NCI-H1417 (cell line): Measurements from ENCODE around the gene VPS50.
A peak's percentile ranks its signal among the peaks of the same experiment; 100 is the strongest.
"Not testable (repeated sequence)": the region's sequence is repeated elsewhere in the genome, so short reads cannot be mapped to it uniquely, and the experiment has no call there.

Experiments
- DNase-seq, 3 experiments: peaks; one replicate each; lab custom pipeline; 2025; lab: John Stamatoyannopoulos, UW

The VPS50 gene

GRCh38 chr7:93239824-93240223 lies 7.7 kb downstream of the VPS50 start:
- DNase-seq = no peak

GRCh38 chr7:93242106-93242505 lies 9.9 kb downstream of the VPS50 start:
- DNase-seq = no peak

- DNase-seq = peak in 2 of 3 experiments; percentile 22 to 71
Measured at GRCh38 chr7:93245525-93246432, 13.6 kb downstream of the VPS50 start.

GRCh38 chr7:93249491-93250148 lies 17.5 kb downstream of the VPS50 start:
- no peak for DNase-seq

GRCh38 chr7:93258661-93259060 lies 26.5 kb downstream of the VPS50 start:
- DNase-seq = no peak

- no peak for DNase-seq
Measured at GRCh38 chr7:93262535-93262934, 30.4 kb downstream of the VPS50 start.

- DNase-seq = no peak
Measured at GRCh38 chr7:93265220-93265619, 33.1 kb downstream of the VPS50 start.

- DNase-seq = no peak
Measured at GRCh38 chr7:93279541-93279940, 47.4 kb downstream of the VPS50 start.

GRCh38 chr7:93284908-93285307 lies 52.7 kb downstream of the VPS50 start:
- DNase-seq = no peak

- DNase-seq = no peak
Measured at GRCh38 chr7:93293229-93293628, 61.1 kb downstream of the VPS50 start.

- DNase-seq = no peak
Measured at GRCh38 chr7:93298206-93298605, 66.0 kb downstream of the VPS50 start.

- no peak for DNase-seq
Measured at GRCh38 chr7:93298671-93299070, 66.5 kb downstream of the VPS50 start.

GRCh38 chr7:93301736-93302135 lies 69.6 kb downstream of the VPS50 start:
- peak in 1 of 3 experiments; percentile 29 for DNase-seq

GRCh38 chr7:93307131-93307660 lies 75.0 kb downstream of the VPS50 start:
- no peak for DNase-seq

- DNase-seq = no peak
Measured at GRCh38 chr7:93307943-93308342, 75.8 kb downstream of the VPS50 start.

- no peak for DNase-seq
Measured at GRCh38 chr7:93310346-93310745, 78.2 kb downstream of the VPS50 start.

- DNase-seq = no peak
Measured at GRCh38 chr7:93314449-93314848, 82.3 kb downstream of the VPS50 start.

GRCh38 chr7:93315896-93316295 lies 83.7 kb downstream of the VPS50 start:
- DNase-seq = no peak

GRCh38 chr7:93316730-93317129 lies 84.6 kb downstream of the VPS50 start:
- DNase-seq = no peak

GRCh38 chr7:93320887-93321286 lies 88.7 kb downstream of the VPS50 start:
- no peak for DNase-seq

GRCh38 chr7:93326291-93326690 lies 94.1 kb downstream of the VPS50 start:
- not testable (repeated sequence) for DNase-seq

GRCh38 chr7:93327006-93327633 lies 95.0 kb downstream of the VPS50 start:
- no peak for DNase-seq

GRCh38 chr7:93331706-93332105 lies 99.5 kb downstream of the VPS50 start:
- no peak for DNase-seq
